Caco-2 (cell line): ENCODE data around the gene STK11IP. TPM values are rescaled to one million over a fixed set of nuclear protein-coding genes. Genes with fewer than 3 reads are reported as not detected.

Experiments used
- BruUV-seq: library from RNA; stranded (reverse); fragments of 400-500 nt; replicated peaks from 2 replicates; lab custom pipeline; 2021; lab: Mats Ljungman, UMichigan
- CTCF ChIA-PET: fragments of 300-600 bp; sonication (Branson Sonifier 250); formaldehyde crosslinking; loops from one replicate; lab custom pipeline; 2022; ENCODE audit warnings: antibody characterized with exemption; lab: Charles Lee
- POLR2A ChIA-PET: fragments of 300-600 bp; sonication (Branson Sonifier 250); formaldehyde crosslinking; loops from one replicate; lab custom pipeline; 2022; ENCODE audit warnings: antibody characterized with exemption; lab: Charles Lee
- DNase-seq, 2 experiments: peaks; one replicate each; pipeline versions ENCODE4 v3.0.0 to v3.0.0-alpha.2; 2020 to 2022
- H3K27me3 ChIP-seq: replicated peaks from 2 replicates; pipeline ENCODE4 v1.6.0; 2011; ENCODE audit warnings: low read length; ENCODE audit not compliant: control insufficient read depth, insufficient read depth
- H3K36me3 ChIP-seq: 2 replicates; pipeline ENCODE4 v1.5.1; 2011; ENCODE audit warnings: low read length; ENCODE audit not compliant: control insufficient read depth, insufficient read depth
- H3K4me1 ChIP-seq: fragments of 250-450 bp; sonication (Bioruptor Pico); 2 replicates; pipeline ENCODE4 v1.5.1; 2020; ENCODE audit warnings: mild to moderate bottlenecking
- H3K4me3 ChIP-seq: 2 replicates; pipeline ENCODE4 v1.5.1; 2011; ENCODE audit warnings: low read depth, mild to moderate bottlenecking, control low read depth, low read length
- H3K9me3 ChIP-seq: fragments of 250-450 bp; sonication (Bioruptor Pico); 2 replicates; pipeline ENCODE4 v1.5.1; 2020; ENCODE audit warnings: mild to moderate bottlenecking, moderate library complexity
- H3K27ac Mint-ChIP-seq: one replicate; pipeline ENCODE4 v1.8.0; 2022; ENCODE audit warnings: mixed read lengths; ENCODE audit not compliant: unreplicated experiment
- H3K27me3 Mint-ChIP-seq: one replicate; pipeline ENCODE4 v1.8.0; 2022; ENCODE audit warnings: mixed read lengths; ENCODE audit not compliant: insufficient read depth, unreplicated experiment
- H3K36me3 Mint-ChIP-seq: one replicate; pipeline ENCODE4 v1.8.0; 2022; ENCODE audit warnings: mild to moderate bottlenecking, mixed read lengths; ENCODE audit not compliant: insufficient read depth, unreplicated experiment
- H3K4me1 Mint-ChIP-seq: one replicate; pipeline ENCODE4 v1.8.0; 2022; ENCODE audit warnings: low read depth, mixed read lengths; ENCODE audit not compliant: unreplicated experiment
- H3K4me3 Mint-ChIP-seq: one replicate; pipeline ENCODE4 v1.8.0; 2022; ENCODE audit warnings: mild to moderate bottlenecking, moderate library complexity, mixed read lengths; ENCODE audit not compliant: unreplicated experiment
- H3K9me3 Mint-ChIP-seq: one replicate; pipeline ENCODE4 v1.8.0; 2022; ENCODE audit warnings: mixed read lengths; ENCODE audit not compliant: unreplicated experiment
- intact Hi-C: fragments of 100-400 bp; cut with micrococcal nuclease; formaldehyde crosslinking; loops from one replicate; pipeline ENCODE4 v1.10.0; 2022; ENCODE audit not compliant: unreplicated experiment
- total RNA-seq: library from RNA; stranded (reverse); gene quantifications from 2 replicates; pipeline ENCODE4 v1.2.3, GENCODE V29; 2022
- TF ChIP-seq, protein P1 (sequence below), 2 experiments: fragments of 200-600 bp in 1 of 2; IDR thresholded peaks; 1 replicate in 1 of 2; 2 replicates in 1 of 2; pipeline versions ENCODE4 v1.5.1 to v1.8.0; 2011 to 2022; ENCODE audit warnings: antibody characterized with exemption in 1 of 2, control low read depth in 1 of 2, inconsistent platforms in 1 of 2, low read depth in 1 of 2, low read length in 1 of 2, mild to moderate bottlenecking in 1 of 2, moderate library complexity in 1 of 2; ENCODE audit not compliant: insufficient read depth in 1 of 2, severe bottlenecking in 1 of 2, unreplicated experiment in 1 of 2

The STK11IP gene
- total RNA-seq, 1 experiment from 2014 or later: 21.7 TPM

DNA sequence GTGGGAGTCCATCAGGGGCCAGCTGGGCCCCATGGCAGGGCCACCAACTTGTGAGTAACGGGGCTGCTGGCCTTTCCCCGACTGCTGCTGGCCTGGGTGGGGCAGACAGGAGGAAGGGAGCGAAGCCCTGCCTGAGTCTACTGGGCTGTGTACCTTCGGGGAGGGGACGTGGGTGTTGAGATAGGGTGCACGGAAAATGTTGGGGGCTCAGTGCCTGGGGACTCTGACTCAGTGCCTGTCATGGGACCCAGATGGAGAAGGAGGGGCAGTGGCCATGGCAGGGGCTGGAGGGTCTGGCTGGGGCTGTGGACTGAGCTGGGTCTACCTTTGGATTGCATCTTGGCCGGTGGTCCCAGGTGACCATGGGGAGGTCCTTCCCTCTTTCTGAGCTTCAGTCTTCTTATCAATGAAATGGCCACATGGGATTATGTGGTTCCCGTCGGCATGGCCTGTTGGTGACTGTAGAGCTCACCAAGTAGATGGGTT lies 33.8 kb downstream of the STK11IP start:
- POLR2A ChIA-PET: no interaction called here
- no peak for DNase-seq
- no peaks in the 10 kb centered on the region for H3K27me3 Mint-ChIP-seq
- Histone ChIP-seq H3K4me3 (no peak overlapping the region), H3K36me3 (no peaks in the 10 kb centered on the region), H3K9me3 (no peaks in the 10 kb centered on the region), H3K27me3 (no peaks in the 10 kb centered on the region), H3K4me1 (no peaks in the 10 kb centered on the region)
- no peak overlapping the region for H3K27ac Mint-ChIP-seq
- no peaks in the 10 kb centered on the region for H3K9me3 Mint-ChIP-seq
- H3K36me3 Mint-ChIP-seq: peaks cover 6% of the 10 kb centered on the region
- intact Hi-C loops: no loop called here
- no peak overlapping the region for H3K4me3 Mint-ChIP-seq
- H3K4me1 Mint-ChIP-seq: no peaks in the 10 kb centered on the region
- TF ChIP-seq, protein P1, sequence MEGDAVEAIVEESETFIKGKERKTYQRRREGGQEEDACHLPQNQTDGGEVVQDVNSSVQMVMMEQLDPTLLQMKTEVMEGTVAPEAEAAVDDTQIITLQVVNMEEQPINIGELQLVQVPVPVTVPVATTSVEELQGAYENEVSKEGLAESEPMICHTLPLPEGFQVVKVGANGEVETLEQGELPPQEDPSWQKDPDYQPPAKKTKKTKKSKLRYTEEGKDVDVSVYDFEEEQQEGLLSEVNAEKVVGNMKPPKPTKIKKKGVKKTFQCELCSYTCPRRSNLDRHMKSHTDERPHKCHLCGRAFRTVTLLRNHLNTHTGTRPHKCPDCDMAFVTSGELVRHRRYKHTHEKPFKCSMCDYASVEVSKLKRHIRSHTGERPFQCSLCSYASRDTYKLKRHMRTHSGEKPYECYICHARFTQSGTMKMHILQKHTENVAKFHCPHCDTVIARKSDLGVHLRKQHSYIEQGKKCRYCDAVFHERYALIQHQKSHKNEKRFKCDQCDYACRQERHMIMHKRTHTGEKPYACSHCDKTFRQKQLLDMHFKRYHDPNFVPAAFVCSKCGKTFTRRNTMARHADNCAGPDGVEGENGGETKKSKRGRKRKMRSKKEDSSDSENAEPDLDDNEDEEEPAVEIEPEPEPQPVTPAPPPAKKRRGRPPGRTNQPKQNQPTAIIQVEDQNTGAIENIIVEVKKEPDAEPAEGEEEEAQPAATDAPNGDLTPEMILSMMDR (IDR thresholded peaks at IDR 0.05; ENCODE audit: insufficient read depth in 1 of 2, low read depth in 1 of 2, low read length in 1 of 2, severe bottlenecking in 1 of 2, unreplicated experiment in 1 of 2): no peak
- CTCF ChIA-PET: no interaction called here
- BruUV-seq: no TSS peak

- Histone ChIP-seq H3K4me3 (no peak overlapping the region), H3K9me3 (no peaks in the 10 kb centered on the region), H3K36me3 (no peaks in the 10 kb centered on the region), H3K4me1 (no peaks in the 10 kb centered on the region), H3K27me3 (no peaks in the 10 kb centered on the region)
- no peaks in the 10 kb centered on the region for H3K27me3 Mint-ChIP-seq
- H3K27ac Mint-ChIP-seq: no peak overlapping the region
- H3K4me3 Mint-ChIP-seq: no peak overlapping the region
- no TSS peak for BruUV-seq
- ChIA-PET CTCF (interaction anchor here (0.8 kb wide), 1 partner anchor 30 kb away, joined by 3 read pairs; no protein-coding TSS in a partner anchor), POLR2A (no interaction called here)
- TF ChIP-seq, protein P1 (IDR thresholded peaks at IDR 0.05; ENCODE audit: insufficient read depth in 1 of 2, low read depth in 1 of 2, low read length in 1 of 2, severe bottlenecking in 1 of 2, unreplicated experiment in 1 of 2): no peak
- no peaks in the 10 kb centered on the region for H3K4me1 Mint-ChIP-seq
- intact Hi-C loops: no loop called here
- no peak for DNase-seq
- H3K36me3 Mint-ChIP-seq: peaks cover 6% of the 10 kb centered on the region
- H3K9me3 Mint-ChIP-seq: no peaks in the 10 kb centered on the region
These were observed 34.5 kb downstream of the STK11IP start for GRCh38 chr2:219631904-219632759.

DNA sequence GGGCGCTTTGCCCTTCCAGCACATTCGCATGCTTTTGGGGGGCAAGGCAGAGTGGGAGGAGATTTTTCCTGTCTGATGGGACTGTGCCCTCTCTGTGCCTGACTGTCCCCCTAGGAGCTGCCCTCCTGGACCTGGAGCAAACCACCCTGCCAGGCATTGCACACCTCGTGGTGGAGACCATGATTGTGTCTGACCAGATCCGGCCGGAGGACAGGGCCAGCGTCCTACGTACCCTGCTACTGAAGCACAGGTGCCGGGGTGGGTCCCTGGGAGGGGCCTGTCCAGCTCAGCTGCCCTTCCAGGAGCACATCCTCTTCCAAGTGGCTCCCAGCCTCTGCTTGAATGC lies 35.1 kb downstream of the STK11IP start:
- intact Hi-C loops: no loop called here
- H3K36me3 ChIP-seq: no peaks in the 10 kb centered on the region
- no peak overlapping the region for H3K27ac Mint-ChIP-seq
- H3K4me3 ChIP-seq: no peak overlapping the region
- peaks cover 6% of the 10 kb centered on the region for H3K36me3 Mint-ChIP-seq
- DNase-seq: no peak
- BruUV-seq: no TSS peak
- no peak overlapping the region for H3K4me3 Mint-ChIP-seq
- H3K4me1 ChIP-seq: no peaks in the 10 kb centered on the region
- ChIA-PET POLR2A (no interaction called here), CTCF (interaction anchor here (0.8 kb wide), 1 partner anchor 31 kb away, joined by 3 read pairs; no protein-coding TSS in a partner anchor)
- no peaks in the 10 kb centered on the region for H3K9me3 Mint-ChIP-seq
- no peaks in the 10 kb centered on the region for H3K4me1 Mint-ChIP-seq
- H3K27me3 Mint-ChIP-seq: no peaks in the 10 kb centered on the region
- H3K27me3 ChIP-seq: no peaks in the 10 kb centered on the region
- TF ChIP-seq, protein P1 (IDR thresholded peaks at IDR 0.05; ENCODE audit: insufficient read depth in 1 of 2, low read depth in 1 of 2, low read length in 1 of 2, severe bottlenecking in 1 of 2, unreplicated experiment in 1 of 2): no peak
- H3K9me3 ChIP-seq: no peaks in the 10 kb centered on the region
